GM23338 (cell line): ENCODE results near the gene AGTRAP. TPM values are rescaled to one million over a fixed set of nuclear protein-coding genes. Genes with fewer than 3 reads are reported as not detected.

ENCODE experiments used
- ATAC-seq: fragments of 200-7000 bp; cut with Tn5 transposase; 3 replicates; pipeline ENCODE4 v1.9.1; 2020
- DNase-seq: peaks from one replicate; pipeline ENCODE4 v3.0.0-alpha.2; 2015; ENCODE audit warnings: low spot score
- H2AFZ ChIP-seq: fragments of 200-600 bp; sonication (generic); 2 replicates; pipeline ENCODE4 v1.8.0; 2016; ENCODE audit warnings: antibody characterized with exemption, mild to moderate bottlenecking, moderate library complexity
- H3F3A ChIP-seq: fragments of 200-600 bp; sonication (generic); replicated peaks from 2 replicates; pipeline ENCODE4 v1.8.0; 2017; ENCODE audit warnings: antibody characterized with exemption, mixed run types, low read depth
- H3K27ac ChIP-seq: fragments of 200-600 bp; sonication (generic); 2 replicates; pipeline ENCODE4 v1.6.1; 2016; ENCODE audit warnings: low read depth
- H3K27me3 ChIP-seq: fragments of 200-600 bp; sonication (generic); 2 replicates; pipeline ENCODE4 v1.8.0; 2016; ENCODE audit warnings: mild to moderate bottlenecking, mixed run types, moderate library complexity; ENCODE audit not compliant: insufficient read depth
- H3K36me3 ChIP-seq: fragments of 200-600 bp; sonication (generic); 2 replicates; pipeline ENCODE4 v1.8.0; 2016; ENCODE audit warnings: mild to moderate bottlenecking; ENCODE audit not compliant: insufficient read depth
- H3K4me1 ChIP-seq: fragments of 200-600 bp; sonication (generic); 2 replicates; pipeline ENCODE4 v1.8.0; 2016; ENCODE audit warnings: mild to moderate bottlenecking, moderate library complexity; ENCODE audit not compliant: insufficient read depth
- H3K4me2 ChIP-seq: fragments of 200-600 bp; sonication (generic); 2 replicates; pipeline ENCODE4 v1.7.1; 2017; ENCODE audit warnings: mixed run types
- H3K4me3 ChIP-seq: fragments of 200-600 bp; sonication (generic); 2 replicates; pipeline ENCODE4 v1.6.1; 2016; ENCODE audit warnings: mixed run types
- H3K79me2 ChIP-seq: fragments of 200-600 bp; sonication (generic); replicated peaks from 2 replicates; pipeline ENCODE4 v1.8.0; 2017; ENCODE audit warnings: mild to moderate bottlenecking; ENCODE audit not compliant: insufficient read depth
- H3K9me2 ChIP-seq: fragments of 200-600 bp; sonication (generic); 2 replicates; pipeline ENCODE4 v1.8.0; 2017; ENCODE audit not compliant: insufficient read depth
- H4K20me1 ChIP-seq: fragments of 200-600 bp; sonication (generic); replicated peaks from 2 replicates; pipeline ENCODE4 v1.8.0; 2017; ENCODE audit warnings: mild to moderate bottlenecking; ENCODE audit not compliant: insufficient read depth
- H3K27ac Mint-ChIP-seq: 2 replicates; pipeline ENCODE4 v1.8.0; 2020; ENCODE audit warnings: inconsistent platforms, mild to moderate bottlenecking, moderate library complexity, mixed read lengths
- H3K27me3 Mint-ChIP-seq: 3 replicates; pipeline ENCODE4 v1.8.0; 2022; ENCODE audit warnings: low read depth, mild to moderate bottlenecking, moderate library complexity, mixed read lengths, inconsistent platforms; ENCODE audit not compliant: insufficient read depth, poor library complexity
- H3K36me3 Mint-ChIP-seq: 3 replicates; pipeline ENCODE4 v1.8.0; 2021; ENCODE audit warnings: low read depth, mild to moderate bottlenecking, inconsistent platforms, moderate library complexity, mixed read lengths
- H3K4me1 Mint-ChIP-seq: 3 replicates; pipeline ENCODE4 v1.8.0; 2020; ENCODE audit warnings: mild to moderate bottlenecking, inconsistent platforms, mixed read lengths
- H3K4me3 Mint-ChIP-seq: 3 replicates; pipeline ENCODE4 v1.8.0; 2021; ENCODE audit warnings: moderate library complexity, mild to moderate bottlenecking, inconsistent platforms, mixed read lengths
- H3K9me3 Mint-ChIP-seq: 3 replicates; pipeline ENCODE4 v1.8.0; 2020; ENCODE audit warnings: moderate library complexity, mild to moderate bottlenecking, inconsistent platforms, mixed read lengths
- CREB1 ChIP-seq: fragments of 250-450 bp; sonication (Bioruptor Pico); IDR thresholded peaks from 2 replicates; pipeline ENCODE4 v1.5.0; 2020; ENCODE audit warnings: low read depth, mild to moderate bottlenecking, moderate library complexity
- CTCF ChIP-seq, 2 experiments: fragments of 200-600 bp in 1 of 2; sonication (generic) in 1 of 2; conservative IDR thresholded peaks; 2 replicates each; pipeline versions ENCODE4 v1.5.1 to v1.6.1; 2016 to 2017; ENCODE audit warnings: antibody characterized with exemption in 2 of 2, low read depth in 2 of 2, mild to moderate bottlenecking in 2 of 2, moderate library complexity in 1 of 2
- ETS1 ChIP-seq: IDR thresholded peaks from 2 replicates; pipeline ENCODE4 v1.6.1; 2016; ENCODE audit warnings: antibody characterized with exemption
- EZH2 ChIP-seq: fragments of 200-600 bp; sonication (generic); IDR thresholded peaks from one replicate; pipeline ENCODE4 v1.8.0; 2017; ENCODE audit warnings: antibody characterized with exemption, mild to moderate bottlenecking, low read depth; ENCODE audit not compliant: unreplicated experiment
- EZH2phosphoT487 ChIP-seq: fragments of 200-600 bp; sonication (generic); IDR thresholded peaks from one replicate; pipeline ENCODE4 v1.8.1; 2018; ENCODE audit warnings: antibody characterized with exemption; ENCODE audit not compliant: unreplicated experiment
- JUNB ChIP-seq: IDR thresholded peaks from one replicate; pipeline ENCODE4 v1.6.1; 2016; ENCODE audit warnings: antibody characterized with exemption; ENCODE audit not compliant: unreplicated experiment
- NANOG ChIP-seq: IDR thresholded peaks from 2 replicates; pipeline ENCODE4 v1.6.1; 2016; ENCODE audit warnings: antibody characterized with exemption, borderline replicate concordance
- POLR2AphosphoS5 ChIP-seq: IDR thresholded peaks from 2 replicates; pipeline ENCODE4 v1.6.1; 2016; ENCODE audit warnings: antibody characterized with exemption, low read depth
- REST ChIP-seq: IDR thresholded peaks from one replicate; pipeline ENCODE4 v1.6.1; 2018; ENCODE audit warnings: antibody characterized with exemption; ENCODE audit not compliant: unreplicated experiment
- STAT1 ChIP-seq: IDR thresholded peaks from one replicate; pipeline ENCODE4 v1.6.1; 2016; ENCODE audit warnings: antibody characterized with exemption; ENCODE audit not compliant: unreplicated experiment
- ZNF114 ChIP-seq: fragments of 250-450 bp; sonication (Bioruptor Pico); IDR thresholded peaks from 2 replicates; pipeline ENCODE4 v1.5.0; 2020; ENCODE audit warnings: mild to moderate bottlenecking, moderate library complexity
- ZNF331 ChIP-seq: fragments of 250-450 bp; sonication (Bioruptor Pico); IDR thresholded peaks from 2 replicates; pipeline ENCODE4 v1.5.0; 2020; ENCODE audit warnings: low read depth, mild to moderate bottlenecking, moderate library complexity
- ZNF462 ChIP-seq: fragments of 250-450 bp; sonication (Bioruptor Pico); IDR thresholded peaks from 2 replicates; pipeline ENCODE4 v1.5.0; 2020; ENCODE audit warnings: mild to moderate bottlenecking, moderate library complexity
- polyA plus RNA-seq: library from polyadenylated mRNA; unstranded; fragments of >200 nt; fragmentation: Nextera tagmentation; extraction: Ambion mirVana; gene quantifications from 2 replicates; pipeline ENCODE4 v1.2.1, GENCODE V29; 2016
- total RNA-seq: library from RNA; depleted of rRNA; stranded (reverse); fragments of >200 nt; shearing (Covaris generic); gene quantifications from 2 replicates; pipeline ENCODE4 v1.2.3, GENCODE V29; 2014

The AGTRAP gene
- total and polyA plus RNA-seq, 2 experiments from 2014 or later = 79.4 to 102 TPM

GRCh38 chr1:11794446-11795237 is 58.7 kb downstream of the AGTRAP start:
- peaks cover 31% of the 10 kb centered on the region for H3K36me3 Mint-ChIP-seq
- Histone ChIP-seq H3K4me2 (no peak overlapping the region), H3K4me1 (no peaks in the 10 kb centered on the region), H3F3A (no peaks in the 10 kb centered on the region; the same call in 1 of the 2 replicates), H3K9me2 (no peaks in the 10 kb centered on the region), H4K20me1 (no peaks in the 10 kb centered on the region; the same call in none of the 2 replicates), H2AFZ (no peak overlapping the region), H3K4me3 (no peak overlapping the region), H3K27me3 (no peaks in the 10 kb centered on the region), H3K79me2 (no peaks in the 10 kb centered on the region), H3K36me3 (no peaks in the 10 kb centered on the region), H3K27ac (no peak overlapping the region)
- H3K4me3 Mint-ChIP-seq = no peak overlapping the region
- no peaks in the 10 kb centered on the region for H3K9me3 Mint-ChIP-seq
- no peak for DNase-seq
- ATAC-seq = no peak
- no peak for TF ChIP-seq ETS1
- no peak for TF ChIP-seq STAT1
- no peak for TF ChIP-seq CTCF (conservative IDR thresholded peaks at IDR 0.05; ENCODE audit: low read depth in 2 of 2)
- no peak for TF ChIP-seq ZNF331
- TF ChIP-seq ZNF462 (CRISPR knock-in tag) = no peak
- no peak for TF ChIP-seq JUNB
- TF ChIP-seq REST = no peak
- TF ChIP-seq EZH2 = no peak
- no peak for TF ChIP-seq CREB1 (CRISPR knock-in tag)
- TF ChIP-seq POLR2AphosphoS5 = no peak
- TF ChIP-seq EZH2phosphoT487 = no peak
- TF ChIP-seq NANOG = no peak
- no peak for TF ChIP-seq ZNF114 (CRISPR knock-in tag)
- H3K27me3 Mint-ChIP-seq = peaks cover 7% of the 10 kb centered on the region
- H3K4me1 Mint-ChIP-seq = no peaks in the 10 kb centered on the region
- H3K27ac Mint-ChIP-seq = no peak overlapping the region
